Measurements from ENCODE around the gene GCNT1.
A peak's percentile ranks its signal among the peaks of the same experiment; 100 is the strongest.
"Not testable (repeated sequence)": the region's sequence is repeated elsewhere in the genome, so short reads cannot be mapped to it uniquely, and the experiment has no call there.

Gene GCNT1

DNA sequence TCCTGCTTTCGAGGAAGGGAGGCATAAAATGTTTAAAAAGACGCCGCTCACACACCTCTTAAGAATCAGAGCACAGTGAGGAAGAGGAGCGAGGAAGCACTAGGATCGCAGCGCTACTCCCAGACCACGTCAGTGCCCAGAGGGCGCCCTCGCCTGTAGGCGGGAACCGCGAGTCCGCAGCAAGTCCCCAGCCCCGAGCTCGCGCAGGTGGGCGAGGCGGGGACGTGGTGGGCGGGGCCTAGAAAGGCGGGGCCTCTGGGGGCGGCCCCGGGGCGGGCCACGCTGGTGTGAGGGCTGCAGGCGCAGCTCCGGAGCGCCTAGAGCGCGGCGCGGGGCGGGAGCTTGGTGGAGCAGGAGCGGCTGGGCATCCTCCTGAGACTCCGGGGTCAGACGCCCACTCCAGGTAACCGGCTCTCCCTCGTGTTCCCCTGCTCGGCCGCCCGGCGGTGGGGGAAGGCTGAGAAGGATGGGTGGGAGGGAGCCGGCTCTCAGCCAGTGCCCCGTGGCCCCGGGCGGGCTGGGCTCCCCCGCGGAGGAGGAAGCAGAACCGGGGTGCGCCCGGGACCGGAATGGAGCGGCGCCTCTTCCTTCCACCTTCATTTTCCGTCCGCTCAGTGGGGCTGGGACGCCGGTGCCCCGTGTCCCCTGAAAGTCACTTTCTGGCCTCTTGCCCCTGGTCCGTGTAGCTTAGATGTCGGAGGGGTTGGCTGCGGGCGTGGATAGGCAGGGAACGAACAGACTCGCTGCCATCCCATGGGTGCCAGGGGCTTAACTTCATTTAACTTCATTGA lies at the start of gene GCNT1:
Gene GCNT1 (plus strand): TSS at position 280 of the 791 bp plus-strand sequence. CDS start 43,200 bp downstream, outside the sequence.
- peak; percentile 76 for DNase-seq (ENCODE audit: low read depth)

DNA sequence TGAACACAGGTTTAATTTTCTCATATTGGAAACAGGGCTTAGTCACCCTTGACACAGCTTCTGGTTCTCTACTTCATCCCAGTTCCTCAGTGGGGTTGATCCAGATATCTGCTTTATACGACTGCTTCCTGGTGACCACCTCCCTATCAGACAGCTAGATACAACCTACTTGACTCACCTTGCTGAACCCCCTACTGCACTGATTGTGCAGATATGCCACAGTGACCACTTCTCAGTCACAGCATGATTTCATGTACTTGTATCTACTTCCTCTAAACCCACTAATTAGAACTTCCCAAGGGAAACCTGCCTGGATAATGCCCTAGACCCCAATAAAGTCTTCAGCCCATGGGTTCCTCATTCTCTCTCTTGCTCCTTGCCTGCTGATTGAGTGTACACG lies 46.3 kb upstream of the GCNT1 start:
- DNase-seq (ENCODE audit: low read depth): no peak

DNA sequence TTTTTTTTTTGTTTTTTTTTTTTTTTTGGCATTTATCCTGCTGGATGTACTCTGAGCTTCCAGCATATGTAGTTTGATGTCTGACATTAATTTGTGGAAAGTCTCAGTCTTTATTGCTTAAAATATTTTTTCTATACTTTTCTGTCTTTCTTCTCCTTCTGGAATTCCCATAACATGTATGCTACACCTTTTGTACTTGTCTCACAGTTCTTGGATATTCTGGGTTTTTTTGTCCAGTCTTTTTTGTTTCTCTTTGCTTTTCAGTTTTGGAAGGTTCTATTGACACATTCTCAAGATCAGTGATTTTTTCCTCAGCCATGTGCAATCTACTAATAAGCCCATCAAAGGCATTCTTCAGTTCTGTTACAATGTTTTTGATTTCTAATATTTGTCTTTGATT lies 45.3 kb upstream of the GCNT1 start:
- no peak for DNase-seq (ENCODE audit: low read depth)

DNA sequence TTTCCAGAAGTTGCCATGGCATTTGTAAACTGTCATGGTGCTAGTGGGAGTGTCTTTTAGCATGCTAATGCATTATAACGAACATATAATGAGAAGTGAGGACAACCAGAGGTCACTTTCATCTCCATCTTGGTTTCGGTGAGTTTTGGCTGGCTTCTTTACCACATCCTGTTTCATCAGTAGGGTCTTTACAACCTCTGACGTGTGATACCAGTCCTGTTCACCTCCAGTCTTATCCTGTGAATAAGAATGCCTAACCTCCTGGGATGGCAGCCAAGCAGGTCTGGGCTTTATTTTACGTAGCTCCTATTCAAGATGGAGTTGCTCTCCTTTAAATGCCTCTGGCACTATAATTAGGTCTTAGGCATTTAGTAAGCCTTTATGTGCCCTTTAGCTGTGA lies 44.3 kb upstream of the GCNT1 start:
- DNase-seq (ENCODE audit: low read depth): peak; percentile 16

DNA sequence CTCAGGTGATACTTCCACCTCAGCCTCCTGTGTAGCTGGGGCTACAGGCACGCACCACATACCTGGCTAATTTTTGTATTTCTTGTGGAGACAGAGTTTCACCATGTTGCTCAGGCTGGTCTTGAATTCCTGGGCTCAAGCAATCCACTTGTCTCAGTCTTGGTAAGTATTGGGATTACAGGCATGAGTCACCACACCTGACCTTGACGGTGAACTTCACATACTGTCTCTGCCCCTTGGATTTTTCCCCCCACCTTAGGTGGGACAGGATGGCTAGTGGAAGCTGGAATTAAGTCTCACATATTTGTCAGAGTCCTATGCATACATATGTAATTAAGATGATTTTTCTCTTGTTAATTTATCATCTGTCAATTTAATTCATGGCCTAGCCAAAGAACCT lies 43.8 kb upstream of the GCNT1 start:
- DNase-seq (ENCODE audit: low read depth): peak; percentile 49

DNA sequence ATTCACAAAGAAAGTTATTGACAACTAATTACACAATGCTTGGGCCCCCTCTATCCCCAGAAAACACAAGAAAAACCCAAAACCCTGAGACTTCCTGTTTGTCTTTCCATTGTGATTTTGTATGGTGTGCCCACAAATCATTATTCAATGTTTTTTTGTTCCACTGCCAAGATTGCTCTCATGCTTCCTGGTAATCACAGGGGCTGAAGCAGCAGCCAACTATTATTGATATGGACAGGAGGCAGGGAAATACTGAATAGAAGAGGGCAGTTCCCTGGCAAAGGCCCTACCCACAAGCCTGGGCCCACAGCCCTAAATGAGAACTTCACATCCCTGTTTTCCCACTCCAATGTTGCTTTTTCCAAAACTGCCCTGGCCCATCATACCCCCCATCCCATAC lies 43.3 kb upstream of the GCNT1 start:
- no peak for DNase-seq (ENCODE audit: low read depth)

DNA sequence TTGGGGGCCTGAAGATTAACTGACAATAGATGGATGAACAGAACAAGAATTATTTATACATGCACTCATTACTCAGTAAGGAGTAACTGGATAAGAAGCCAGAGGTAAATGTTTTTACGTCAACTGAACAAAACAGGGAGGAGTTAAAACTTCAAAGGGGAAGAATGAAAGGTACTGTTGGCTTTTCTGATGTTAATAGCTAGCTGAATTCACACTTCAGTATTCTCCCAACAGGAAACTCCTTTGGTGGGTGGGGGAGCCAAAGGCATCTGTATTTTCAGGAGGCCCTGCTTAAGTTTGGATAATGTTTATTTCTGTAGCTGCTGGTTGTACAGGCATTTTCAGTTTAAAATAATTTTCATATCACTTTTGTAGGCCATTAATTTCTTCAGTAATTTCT lies 41.6 kb upstream of the GCNT1 start:
- no peak for DNase-seq (ENCODE audit: low read depth)

DNA sequence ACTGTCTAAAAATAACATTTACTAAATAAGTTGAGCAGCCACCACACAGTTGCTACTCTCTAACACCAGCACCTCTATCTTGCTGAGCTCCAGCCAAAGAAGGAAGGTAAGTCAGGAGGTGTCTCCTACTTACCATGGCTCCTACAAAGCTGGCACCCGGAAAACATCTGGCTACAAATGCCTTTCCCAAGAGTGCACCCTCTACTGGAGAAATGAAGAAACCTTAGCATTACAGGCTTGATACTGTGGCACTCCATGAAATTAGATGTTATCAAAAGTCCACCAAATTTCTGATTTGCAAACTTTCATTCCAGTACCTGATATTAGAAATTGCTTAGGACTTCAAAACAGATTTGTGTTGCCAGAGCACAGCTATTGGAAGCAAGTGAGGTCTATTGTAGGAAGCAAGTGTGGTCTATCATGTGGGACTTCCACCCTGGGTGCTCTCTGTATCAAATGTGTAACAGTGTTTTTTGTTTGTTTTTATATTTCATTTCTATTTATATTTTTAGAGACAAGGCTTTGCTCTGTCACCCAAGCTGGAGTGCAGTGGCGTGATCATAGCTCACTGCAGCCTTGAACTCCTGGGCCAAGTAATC lies 39.1 kb upstream of the GCNT1 start:
- peak; percentile 31 for DNase-seq (ENCODE audit: low read depth)

DNA sequence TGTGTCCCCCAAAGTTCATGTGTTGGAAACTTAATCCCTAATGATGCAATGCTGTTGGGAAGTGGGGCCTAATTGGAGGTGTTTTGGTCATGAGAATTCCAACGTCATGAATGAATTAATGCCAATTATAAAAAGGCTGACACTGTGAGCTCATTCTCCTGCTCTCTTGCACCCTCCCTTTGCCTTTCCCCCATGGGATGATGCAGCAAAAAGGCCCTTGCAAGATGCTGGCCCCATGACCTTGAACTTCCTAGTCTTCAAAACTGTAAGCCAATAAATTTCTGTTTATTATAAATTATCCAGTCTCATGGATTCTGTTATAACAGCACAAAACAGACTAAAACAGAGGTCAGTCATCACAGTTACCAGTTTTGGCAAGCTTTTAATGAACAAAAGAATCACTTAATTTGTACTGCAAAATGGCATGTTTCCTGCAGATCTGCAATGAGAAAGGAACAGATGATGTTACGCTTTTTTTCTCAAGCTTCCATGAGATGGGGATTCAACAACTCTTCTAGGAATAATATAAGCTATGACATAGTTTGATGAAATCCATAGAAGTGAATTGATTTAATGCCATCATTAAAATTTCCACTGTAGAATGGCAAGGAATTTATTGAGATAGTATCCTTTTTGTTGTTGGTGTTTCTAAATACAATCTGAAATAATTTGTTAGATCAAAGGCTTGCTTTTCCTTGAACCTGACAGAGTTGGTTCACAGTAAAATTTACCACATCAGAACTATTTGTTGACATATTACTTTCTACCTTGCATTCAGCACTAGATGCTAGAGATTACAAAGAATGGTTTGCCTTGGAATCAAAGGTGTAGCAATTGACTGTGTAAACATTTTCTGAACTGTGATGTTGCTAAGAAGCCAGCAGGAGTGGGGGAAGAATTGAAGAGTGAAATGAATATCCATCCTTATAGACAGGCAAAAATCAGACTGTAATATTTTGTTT lies 35.5 kb upstream of the GCNT1 start:
- no peak for DNase-seq (ENCODE audit: low read depth)

DNA sequence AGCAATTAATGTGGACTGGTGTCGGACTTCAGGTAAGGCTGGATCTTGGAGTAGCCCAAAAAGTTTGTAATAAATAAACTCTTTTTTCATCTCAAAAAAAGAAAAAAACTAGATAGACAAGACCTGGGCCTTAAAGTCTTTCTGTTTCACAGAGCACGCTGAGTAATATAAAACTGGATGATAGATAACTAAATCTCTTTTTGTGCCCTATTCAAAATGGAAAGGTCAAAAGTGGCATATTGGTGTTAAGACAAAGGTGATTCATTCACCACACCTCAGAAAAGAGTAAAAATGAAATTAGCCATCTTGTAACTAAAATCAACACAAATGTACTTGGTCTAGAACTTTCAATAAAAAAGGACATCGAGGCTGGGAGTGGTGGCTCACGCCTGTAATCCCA lies 34.5 kb upstream of the GCNT1 start:
- no peak for DNase-seq (ENCODE audit: low read depth)

DNA sequence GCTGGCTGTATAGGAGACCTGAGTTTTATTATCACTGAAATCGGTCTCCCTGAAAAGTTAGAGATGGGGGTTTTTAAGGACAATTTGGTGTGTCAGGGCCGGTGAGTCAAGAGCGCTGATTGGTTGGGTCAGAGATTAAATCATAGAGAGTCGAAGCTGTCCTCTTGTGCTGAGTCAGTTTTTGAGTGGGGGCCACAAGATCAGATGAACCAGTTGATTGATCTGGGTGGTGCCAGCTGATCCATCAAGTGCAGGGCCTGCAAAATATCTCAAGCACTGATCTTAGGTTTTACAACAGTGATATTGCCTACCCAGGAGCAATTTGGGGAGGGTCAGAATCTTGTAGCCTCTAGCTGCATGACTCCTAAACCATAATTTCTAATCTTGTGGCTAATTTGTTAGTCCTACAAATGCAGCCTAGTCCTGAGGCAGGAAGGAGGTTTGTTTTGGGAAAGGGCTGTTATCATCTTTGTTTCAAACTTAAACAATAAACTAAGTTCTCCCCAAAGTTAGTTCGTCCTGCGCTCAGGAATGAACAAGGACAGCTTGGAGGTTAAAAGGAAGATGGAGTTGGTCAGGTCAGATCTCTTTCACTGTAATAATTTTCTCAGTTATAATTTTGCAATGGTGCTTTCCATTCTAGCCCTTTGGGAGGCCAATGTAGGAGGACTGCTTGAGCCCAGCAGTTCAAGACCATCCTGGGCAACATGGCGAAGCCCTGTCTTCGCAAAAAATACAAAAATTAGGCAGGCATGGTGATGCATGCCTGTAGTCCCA lies 33.1 kb upstream of the GCNT1 start:
- DNase-seq (ENCODE audit: low read depth): no peak

DNA sequence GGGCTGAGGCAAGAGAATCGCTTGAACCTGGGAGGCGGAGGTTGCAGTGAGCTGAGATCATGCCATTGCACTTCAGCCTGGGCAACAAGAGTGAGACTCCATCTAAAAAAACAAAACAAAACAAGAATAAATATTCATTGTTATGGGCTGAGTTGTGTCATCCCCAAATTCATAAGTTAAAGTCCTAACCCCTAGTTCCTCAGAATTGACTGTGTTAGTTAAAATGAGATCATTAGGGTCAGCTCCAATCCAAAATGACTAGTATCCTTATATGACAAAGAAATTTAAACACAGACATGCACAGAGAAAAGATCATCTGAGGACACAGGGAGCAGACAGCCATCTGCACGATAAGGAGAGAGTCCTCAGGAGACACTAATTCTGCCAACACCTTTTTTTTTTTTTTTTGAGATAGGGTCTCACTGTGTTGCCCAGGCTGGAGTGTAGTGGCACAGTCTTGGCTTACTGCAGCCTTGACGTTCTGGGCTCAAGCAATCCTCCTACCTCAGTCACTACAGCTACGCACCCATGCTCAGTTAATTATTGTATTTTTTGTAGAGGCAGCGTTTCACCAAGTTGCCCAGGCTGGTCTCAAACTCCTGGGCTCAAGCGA lies 32.1 kb upstream of the GCNT1 start:
- no peak for DNase-seq (ENCODE audit: low read depth)

DNA sequence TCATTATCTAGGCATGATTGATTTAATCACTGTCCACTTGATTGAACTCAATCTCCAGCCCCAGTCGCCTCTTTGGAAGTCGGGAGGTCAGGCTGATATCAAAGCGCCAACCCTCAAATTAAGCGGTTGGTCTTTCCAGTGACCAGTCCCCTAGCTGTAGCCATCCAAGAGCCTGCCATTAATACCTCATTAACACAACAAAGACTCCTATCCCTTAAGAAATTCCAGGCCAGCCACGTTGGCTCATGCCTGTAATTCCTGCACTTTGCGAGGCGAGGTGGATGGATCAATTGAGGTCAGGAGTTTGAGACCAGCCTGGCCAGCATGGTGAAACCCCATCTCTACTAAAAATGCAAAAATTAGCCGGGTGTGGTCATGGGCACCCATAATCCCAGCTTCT lies 27.4 kb upstream of the GCNT1 start:
- no peak for DNase-seq (ENCODE audit: low read depth)

DNA sequence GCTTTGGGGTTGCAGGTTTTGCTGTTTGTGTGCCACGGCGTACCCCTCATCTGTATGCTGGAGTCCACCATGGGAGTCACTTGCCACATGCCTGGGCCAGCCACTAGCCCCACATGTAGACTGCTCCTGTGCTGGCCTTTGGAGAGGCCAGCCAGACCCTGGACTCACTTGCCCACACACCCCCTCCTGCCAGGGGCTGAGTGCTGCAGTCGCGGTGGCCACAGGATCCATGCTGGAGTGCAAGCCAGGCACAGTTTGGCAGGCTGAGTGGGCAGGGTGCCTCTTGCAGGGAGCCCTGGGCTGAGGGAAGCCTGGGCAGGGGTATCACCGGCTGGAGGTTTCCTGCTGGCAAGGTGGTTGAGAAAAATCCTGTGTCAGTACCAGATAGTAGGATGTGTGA lies 25.6 kb upstream of the GCNT1 start:
- DNase-seq (ENCODE audit: low read depth): no peak

DNA sequence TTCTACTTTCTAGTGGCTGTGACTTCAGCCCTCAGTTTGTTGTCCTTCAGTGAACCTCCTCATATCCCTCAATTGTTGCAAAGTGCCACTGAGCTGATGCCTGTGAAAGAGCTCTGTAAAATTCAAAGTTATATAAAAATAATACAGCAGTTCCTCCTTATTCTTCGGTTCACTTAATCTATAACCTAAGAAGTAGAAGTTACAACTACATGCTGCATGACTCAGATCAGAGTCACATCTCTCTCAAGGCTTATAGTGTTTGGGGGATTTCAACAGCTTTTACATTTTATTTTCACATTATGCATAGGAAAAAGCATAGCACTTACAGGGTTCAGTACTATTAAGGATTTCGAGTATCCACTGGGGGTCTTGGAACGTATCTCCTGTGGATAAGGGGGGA lies 25.1 kb upstream of the GCNT1 start:
- peak; percentile 47 for DNase-seq (ENCODE audit: low read depth)

DNA sequence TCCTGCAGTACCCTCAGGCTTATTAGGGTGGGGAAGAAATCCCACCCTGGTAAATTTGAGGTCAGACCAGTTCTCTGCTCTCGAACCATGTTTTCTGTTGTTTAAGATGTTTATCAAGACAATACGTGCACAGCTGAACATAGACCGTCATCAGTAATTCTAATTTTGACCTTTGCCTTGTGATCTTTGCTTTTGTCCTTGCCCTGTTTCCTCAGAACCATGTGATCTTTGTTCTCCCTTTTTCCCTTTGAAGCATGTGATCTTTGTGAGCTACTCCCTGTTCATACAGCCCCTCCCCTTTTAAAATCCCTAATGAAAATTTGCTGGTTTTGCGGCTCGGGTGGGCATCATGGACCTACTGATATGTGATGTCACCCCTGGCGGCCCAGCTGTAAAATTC lies 24.1 kb upstream of the GCNT1 start:
- not testable (repeated sequence) for DNase-seq (ENCODE audit: low read depth)

DNA sequence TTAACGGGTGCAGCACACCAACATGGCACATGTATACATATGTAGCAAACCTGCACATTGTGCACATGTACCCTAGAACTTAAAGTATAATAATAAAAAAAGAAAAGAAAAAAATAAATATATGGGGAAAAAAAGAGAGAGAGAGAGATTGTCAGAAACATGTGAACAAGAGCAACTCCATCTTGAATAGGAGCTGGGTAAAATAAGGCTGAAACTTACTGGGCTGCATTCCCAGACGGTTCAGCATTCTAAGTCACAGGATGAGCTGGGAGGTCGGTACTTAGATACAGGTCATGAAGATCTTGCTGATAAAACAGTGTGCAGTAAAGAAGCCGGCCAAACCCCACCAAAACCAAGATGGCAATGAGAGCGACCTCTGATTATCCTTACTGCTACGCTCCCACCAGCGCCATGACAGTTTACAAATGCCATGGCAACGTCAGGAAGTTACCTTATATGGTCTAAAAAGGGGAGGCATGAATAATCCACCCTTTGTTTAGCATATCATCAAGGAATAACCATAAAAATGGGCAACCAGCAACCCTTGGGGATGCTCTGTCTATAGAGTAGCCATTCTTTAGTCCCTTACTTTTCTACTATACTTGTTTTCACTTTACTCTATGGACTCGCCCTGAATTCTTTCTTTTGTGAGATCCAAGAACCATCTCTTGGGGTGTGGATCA lies 21.8 kb upstream of the GCNT1 start:
- not testable (repeated sequence) for DNase-seq (ENCODE audit: low read depth)

DNA sequence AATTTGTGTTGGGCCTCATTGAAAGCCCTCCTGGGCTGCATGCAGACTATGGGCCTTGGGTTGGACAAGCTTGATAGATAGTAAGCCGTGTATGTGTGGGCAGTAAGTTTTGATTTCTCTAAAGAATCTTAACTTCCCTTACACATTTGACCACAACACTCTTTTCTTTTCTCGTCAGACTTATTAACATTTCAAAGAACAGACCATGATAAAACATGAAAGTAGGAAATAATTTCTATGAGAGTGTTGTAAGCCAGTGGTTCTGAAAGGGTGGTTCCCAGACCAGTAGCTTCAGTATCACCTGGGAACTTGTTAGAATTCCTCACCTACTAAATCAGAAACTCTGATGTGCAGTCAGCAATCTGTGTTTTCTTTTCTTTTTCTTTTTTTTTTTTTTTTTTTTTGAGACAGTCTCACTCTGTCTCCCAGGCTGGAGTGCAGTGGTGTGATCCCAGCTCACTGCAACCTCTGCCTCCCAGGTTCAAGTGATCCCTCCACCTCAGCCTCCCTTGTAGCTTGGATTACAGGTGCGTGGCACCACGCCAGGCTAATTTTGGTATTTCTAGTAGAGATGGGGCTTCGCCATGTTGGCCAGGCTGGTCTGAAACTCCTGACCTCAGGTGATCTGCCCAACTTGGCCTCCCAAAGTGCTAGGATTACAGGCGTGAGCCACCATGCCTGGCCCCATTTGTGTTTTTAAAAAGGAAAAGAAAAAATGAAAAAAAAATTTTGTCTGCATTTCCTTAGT lies 20.0 kb upstream of the GCNT1 start:
- no peak for DNase-seq (ENCODE audit: low read depth)

DNA sequence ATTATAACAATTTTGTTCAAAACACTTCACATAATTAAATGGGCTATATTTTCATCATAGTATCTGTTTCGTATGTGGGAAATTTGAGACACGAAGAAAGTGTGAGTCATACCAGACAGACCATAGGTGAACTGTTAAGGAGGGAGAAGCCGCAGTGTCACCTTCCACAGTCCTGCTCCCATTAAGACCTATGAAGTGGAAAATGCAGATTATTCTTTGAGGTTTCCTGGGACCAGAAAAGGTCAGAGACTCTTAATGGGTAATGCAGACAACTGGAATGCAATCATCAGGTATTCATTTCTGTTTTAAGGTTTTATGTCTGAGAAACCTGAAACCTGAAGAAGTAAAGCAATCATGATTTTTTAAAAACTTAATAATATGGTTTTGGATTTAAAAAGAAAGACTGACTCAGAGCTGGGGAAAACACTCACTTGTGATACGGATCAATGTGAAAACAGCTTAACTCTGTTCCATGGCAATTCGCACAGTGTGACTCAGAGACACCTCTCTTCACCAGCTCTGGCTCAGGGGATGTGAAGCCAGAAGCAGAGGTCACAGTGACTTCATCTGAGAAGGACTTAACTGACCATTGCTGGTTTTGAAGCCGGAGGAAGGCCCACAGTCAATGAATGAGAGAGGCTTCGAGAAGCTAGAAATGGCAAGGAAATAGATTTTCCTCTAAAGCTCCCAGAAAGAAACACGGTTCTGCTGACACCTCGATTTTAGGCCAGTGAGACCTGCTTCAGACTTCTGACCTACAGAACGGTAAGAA lies 17.2 kb upstream of the GCNT1 start:
- peak; percentile 29 for DNase-seq (ENCODE audit: low read depth)
